HEK293T (cell line): ENCODE data around the gene ANXA8L1.

Source experiments
- ARNT ChIP-seq: fragments of 450-650 bp; IDR thresholded peaks from 2 replicates; pipeline ENCODE4 v1.6.1; 2017; ENCODE audit warnings: mild to moderate bottlenecking
- BHLHE40 ChIP-seq: fragments of 450-650 bp; IDR thresholded peaks from 2 replicates; pipeline ENCODE4 v1.6.1; 2016; ENCODE audit warnings: mild to moderate bottlenecking, moderate library complexity, borderline replicate concordance
- ELF4 ChIP-seq: fragments of 450-650 bp; IDR thresholded peaks from 2 replicates; pipeline ENCODE4 v1.6.1; 2017; ENCODE audit warnings: antibody characterized with exemption
- FOXM1 ChIP-seq: fragments of 450-650 bp; IDR thresholded peaks from 2 replicates; pipeline ENCODE4 v1.6.1; 2017; ENCODE audit warnings: mild to moderate bottlenecking, borderline replicate concordance
- HDGF ChIP-seq: fragments of 450-650 bp; IDR thresholded peaks from 2 replicates; pipeline ENCODE4 v1.6.1; 2017; ENCODE audit warnings: antibody characterized with exemption, borderline replicate concordance
- LEF1 ChIP-seq: fragments of 450-650 bp; IDR thresholded peaks from 2 replicates; pipeline ENCODE4 v1.6.1; 2017; ENCODE audit warnings: mild to moderate bottlenecking, borderline replicate concordance
- SP1 ChIP-seq: fragments of 450-650 bp; IDR thresholded peaks from 2 replicates; pipeline ENCODE4 v1.6.1; 2017
- TARDBP ChIP-seq: fragments of 450-650 bp; IDR thresholded peaks from 2 replicates; pipeline ENCODE4 v1.6.1; 2016
- ZNF384 ChIP-seq: fragments of 450-650 bp; IDR thresholded peaks from 2 replicates; pipeline ENCODE4 v1.6.1; 2016

DNA sequence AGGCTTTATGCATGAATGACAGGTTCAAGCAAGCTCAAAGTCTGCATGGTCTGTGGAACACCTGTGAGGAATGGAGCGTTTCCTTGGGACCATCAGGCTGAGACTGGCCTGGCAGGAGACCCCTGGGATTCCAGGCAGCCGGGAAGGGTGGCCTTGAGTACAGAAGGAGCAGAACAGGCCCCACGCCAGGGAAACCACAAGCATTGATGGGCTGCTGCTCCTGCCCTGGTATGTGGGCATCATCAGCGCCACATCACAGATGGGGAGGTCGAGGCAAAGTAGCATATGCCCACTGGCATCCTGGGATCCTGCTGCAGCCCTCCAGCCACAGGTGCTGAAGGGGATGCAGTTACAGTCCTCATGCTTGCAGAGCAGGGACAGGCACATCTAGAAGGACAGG is 47.9 kb upstream of the ANXA8L1 start:
- TF ChIP-seq ARNT = no peak
- TF ChIP-seq BHLHE40 = no peak
- no peak for TF ChIP-seq HDGF
- no peak for TF ChIP-seq ELF4
- TF ChIP-seq SP1 = no peak
- TF ChIP-seq TARDBP = no peak
- no peak for TF ChIP-seq ZNF384
- no peak for TF ChIP-seq FOXM1
- TF ChIP-seq LEF1 = no peak
